DOHH2 (cell line): Measurements from ENCODE around the gene AMMECR1.

ENCODE experiments used
- H3F3A ChIP-seq: fragments of 200-600 bp; sonication (generic), shearing (Covaris generic); 2 replicates; pipeline ENCODE4 v1.6.0; 2016; ENCODE audit warnings: antibody characterized with exemption, mild to moderate bottlenecking; ENCODE audit not compliant: control insufficient read depth, insufficient read depth
- H3K27ac ChIP-seq: fragments of 200-600 bp; sonication (generic); 2 replicates; pipeline ENCODE4 v1.5.1; 2014; ENCODE audit warnings: low read depth, mild to moderate bottlenecking, low read length, moderate library complexity
- H3K27me3 ChIP-seq: fragments of 200-600 bp; sonication (generic); 2 replicates; pipeline ENCODE4 v1.6.1; 2014; ENCODE audit warnings: mild to moderate bottlenecking, low read length, mixed read lengths; ENCODE audit not compliant: control insufficient read depth
- H3K36me3 ChIP-seq: fragments of 200-600 bp; sonication (generic); 2 replicates; pipeline ENCODE4 v1.6.1; 2014; ENCODE audit warnings: mild to moderate bottlenecking, low read length, moderate library complexity, mixed read lengths; ENCODE audit not compliant: control insufficient read depth
- H3K4me1 ChIP-seq: fragments of 200-600 bp; sonication (generic); 2 replicates; pipeline ENCODE4 v1.6.1; 2014; ENCODE audit warnings: mild to moderate bottlenecking, low read length, mixed read lengths; ENCODE audit not compliant: control insufficient read depth
- H3K4me2 ChIP-seq: fragments of 200-600 bp; sonication (generic); 2 replicates; pipeline ENCODE4 v1.6.0; 2014; ENCODE audit warnings: mild to moderate bottlenecking, low read length, moderate library complexity
- H3K4me3 ChIP-seq: fragments of 200-600 bp; sonication (generic); 2 replicates; pipeline ENCODE4 v1.5.1; 2014; ENCODE audit warnings: mild to moderate bottlenecking, low read length, mixed read lengths
- H3K79me2 ChIP-seq: fragments of 200-600 bp; sonication (generic); 2 replicates; pipeline ENCODE4 v1.6.1; 2014; ENCODE audit warnings: mild to moderate bottlenecking, low read length, mixed read lengths; ENCODE audit not compliant: control insufficient read depth
- H3K9me2 ChIP-seq: fragments of 200-600 bp; sonication (generic); replicated peaks from 2 replicates; pipeline ENCODE4 v1.6.1; 2014; ENCODE audit warnings: mild to moderate bottlenecking, low read length, mixed read lengths; ENCODE audit not compliant: control insufficient read depth
- H3K9me3 ChIP-seq: fragments of 200-600 bp; sonication (generic); 2 replicates; pipeline ENCODE4 v1.6.1; 2014; ENCODE audit warnings: antibody characterized with exemption, low read length, mixed read lengths; ENCODE audit not compliant: control insufficient read depth, insufficient read depth
- H4K20me1 ChIP-seq: fragments of 200-600 bp; sonication (generic); 2 replicates; pipeline ENCODE4 v1.6.0; 2014; ENCODE audit warnings: low read depth, mild to moderate bottlenecking, antibody characterized with exemption, low read length, moderate library complexity; ENCODE audit not compliant: control insufficient read depth, insufficient read depth
- EZH2phosphoT487 ChIP-seq: fragments of 200-600 bp; sonication (generic); IDR thresholded peaks from 2 replicates; pipeline ENCODE4 v1.6.1; 2017; ENCODE audit warnings: borderline replicate concordance, mild to moderate bottlenecking, antibody characterized with exemption, low read length, moderate library complexity, mixed read lengths
- TF ChIP-seq, protein P1 (sequence below): fragments of 200-600 bp; sonication (generic); IDR thresholded peaks from one replicate; pipeline ENCODE4 v1.5.1; 2014; ENCODE audit warnings: antibody characterized with exemption, mild to moderate bottlenecking, low read depth, low read length; ENCODE audit not compliant: poor library complexity, severe bottlenecking

Gene AMMECR1

DNA sequence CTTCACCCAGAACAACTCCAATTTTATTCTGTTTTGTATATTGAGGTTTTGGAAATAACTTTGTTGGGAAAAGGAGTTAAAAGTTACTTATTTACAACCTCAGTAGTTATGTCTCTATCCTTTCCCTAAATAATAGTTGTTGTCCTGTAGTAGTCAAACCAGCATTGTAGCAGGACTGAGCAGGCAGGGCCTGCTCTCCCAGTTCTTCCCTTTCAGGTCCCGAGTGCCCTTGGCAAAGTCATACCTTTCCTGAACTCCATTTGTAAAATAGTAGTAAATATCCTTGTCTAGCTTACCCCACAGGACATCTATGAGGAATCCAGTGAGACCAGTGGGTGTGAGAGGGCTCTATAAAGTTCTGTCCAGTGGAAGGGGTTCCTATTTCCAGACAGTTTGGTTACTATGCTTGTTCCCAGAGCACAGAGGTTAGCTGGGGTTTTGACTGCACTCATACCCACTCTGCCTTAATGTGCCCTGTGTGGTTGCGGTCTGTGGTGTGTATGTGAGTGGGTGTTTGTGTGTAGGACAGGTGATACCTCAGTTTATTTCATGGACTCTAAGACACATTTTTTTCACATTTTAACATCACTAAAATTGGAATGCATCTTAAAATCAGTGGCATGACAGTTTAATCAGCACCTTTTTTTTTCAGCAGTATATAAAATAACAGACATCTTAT, 136.3 kb downstream of the AMMECR1 start:
- Histone ChIP-seq H3K27ac (no peak overlapping the region), H3K9me2 (no peaks in the 10 kb centered on the region), H3K4me3 (no peak overlapping the region), H3K4me1 (no peaks in the 10 kb centered on the region), H3K4me2 (no peak overlapping the region), H3K36me3 (no peaks in the 10 kb centered on the region), H3F3A (no peaks in the 10 kb centered on the region), H3K79me2 (no peaks in the 10 kb centered on the region), H3K9me3 (no peaks in the 10 kb centered on the region), H4K20me1 (no peaks in the 10 kb centered on the region), H3K27me3 (no peaks in the 10 kb centered on the region)
- TF ChIP-seq EZH2phosphoT487, result no peak
- TF ChIP-seq, protein P1, sequence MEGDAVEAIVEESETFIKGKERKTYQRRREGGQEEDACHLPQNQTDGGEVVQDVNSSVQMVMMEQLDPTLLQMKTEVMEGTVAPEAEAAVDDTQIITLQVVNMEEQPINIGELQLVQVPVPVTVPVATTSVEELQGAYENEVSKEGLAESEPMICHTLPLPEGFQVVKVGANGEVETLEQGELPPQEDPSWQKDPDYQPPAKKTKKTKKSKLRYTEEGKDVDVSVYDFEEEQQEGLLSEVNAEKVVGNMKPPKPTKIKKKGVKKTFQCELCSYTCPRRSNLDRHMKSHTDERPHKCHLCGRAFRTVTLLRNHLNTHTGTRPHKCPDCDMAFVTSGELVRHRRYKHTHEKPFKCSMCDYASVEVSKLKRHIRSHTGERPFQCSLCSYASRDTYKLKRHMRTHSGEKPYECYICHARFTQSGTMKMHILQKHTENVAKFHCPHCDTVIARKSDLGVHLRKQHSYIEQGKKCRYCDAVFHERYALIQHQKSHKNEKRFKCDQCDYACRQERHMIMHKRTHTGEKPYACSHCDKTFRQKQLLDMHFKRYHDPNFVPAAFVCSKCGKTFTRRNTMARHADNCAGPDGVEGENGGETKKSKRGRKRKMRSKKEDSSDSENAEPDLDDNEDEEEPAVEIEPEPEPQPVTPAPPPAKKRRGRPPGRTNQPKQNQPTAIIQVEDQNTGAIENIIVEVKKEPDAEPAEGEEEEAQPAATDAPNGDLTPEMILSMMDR, result no peak

DNA sequence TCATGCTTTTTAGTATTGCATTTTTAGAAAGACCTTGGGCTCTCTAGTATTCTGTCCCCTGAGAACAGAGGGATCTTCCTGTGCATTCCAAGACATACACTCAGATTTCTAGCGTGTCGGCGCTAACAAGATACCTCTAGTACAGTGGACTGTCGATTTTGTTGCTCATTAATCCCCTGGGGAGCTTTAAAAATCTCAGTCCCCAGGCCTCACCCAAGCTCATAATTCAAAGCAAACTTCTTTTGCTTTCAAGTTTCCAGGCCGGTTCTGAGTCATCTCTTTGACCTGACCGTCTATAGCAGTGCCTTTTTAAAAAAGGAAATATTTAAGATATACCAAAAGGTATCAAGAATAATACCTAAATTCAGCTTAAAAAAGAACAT, 137.0 kb downstream of the AMMECR1 start:
- no peaks in the 10 kb centered on the region for H4K20me1 ChIP-seq
- H3K4me3 ChIP-seq, result no peak overlapping the region
- no peaks in the 10 kb centered on the region for H3F3A ChIP-seq
- no peak overlapping the region for H3K27ac ChIP-seq
- H3K4me1 ChIP-seq, result no peaks in the 10 kb centered on the region
- H3K27me3 ChIP-seq, result no peaks in the 10 kb centered on the region
- no peaks in the 10 kb centered on the region for H3K9me3 ChIP-seq
- H3K79me2 ChIP-seq, result no peaks in the 10 kb centered on the region
- no peak overlapping the region for H3K4me2 ChIP-seq
- H3K9me2 ChIP-seq, result no peaks in the 10 kb centered on the region
- TF ChIP-seq, protein P1, result no peak
- no peak for TF ChIP-seq EZH2phosphoT487
- no peaks in the 10 kb centered on the region for H3K36me3 ChIP-seq

DNA sequence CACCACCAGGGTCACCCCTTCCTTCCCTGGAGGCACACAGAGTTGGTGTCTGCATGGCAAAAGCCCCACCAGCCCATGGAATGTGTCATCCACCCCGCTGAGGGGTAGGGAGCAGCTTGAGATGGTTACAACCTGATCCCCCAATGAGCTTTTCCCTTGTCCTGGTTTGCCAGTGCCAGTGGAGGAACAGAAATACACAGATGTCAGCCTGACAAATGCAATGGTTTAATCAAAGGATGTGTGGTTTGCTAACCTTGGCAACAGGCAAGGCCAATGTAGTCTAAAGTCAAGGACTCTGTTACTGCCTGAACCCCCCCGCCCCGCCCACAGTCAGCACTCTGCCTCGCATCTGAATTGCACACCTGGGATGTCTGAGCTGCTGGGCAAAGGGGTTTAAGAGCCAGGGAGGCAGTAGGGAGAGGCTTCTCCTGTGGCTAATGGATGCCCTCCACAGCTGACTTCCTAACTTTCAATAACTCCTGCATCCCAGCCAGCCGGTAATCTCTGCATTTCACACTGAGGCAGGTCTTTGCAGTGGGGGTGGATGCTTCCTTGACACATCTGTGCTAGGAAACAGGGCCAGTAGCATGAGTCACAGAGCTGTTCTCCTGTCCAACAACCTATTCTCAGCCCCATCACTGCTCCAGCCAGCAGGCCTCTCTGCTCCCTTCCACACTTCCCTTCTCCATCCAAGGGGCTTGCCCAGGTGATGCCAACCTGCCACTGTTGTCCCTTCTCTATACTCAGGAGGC, 137.5 kb downstream of the AMMECR1 start:
- Histone ChIP-seq H3K9me3 (no peaks in the 10 kb centered on the region), H3K27me3 (no peaks in the 10 kb centered on the region), H3K27ac (no peak overlapping the region), H3K79me2 (no peaks in the 10 kb centered on the region), H4K20me1 (no peaks in the 10 kb centered on the region), H3K4me3 (no peak overlapping the region), H3K4me2 (no peak overlapping the region), H3K36me3 (no peaks in the 10 kb centered on the region), H3F3A (no peaks in the 10 kb centered on the region), H3K9me2 (no peaks in the 10 kb centered on the region), H3K4me1 (no peaks in the 10 kb centered on the region)
- TF ChIP-seq, protein P1, result no peak
- TF ChIP-seq EZH2phosphoT487, result no peak
